HepG2 (cell line): ENCODE data around the gene C5AR2. TPM values are rescaled to one million over a fixed set of nuclear protein-coding genes. Genes with fewer than 3 reads are reported as not detected.

Experiments used
- CEBPG ChIP-seq: IDR thresholded peaks from 2 replicates; pipeline ENCODE4 v1.6.1; 2016
- FLYWCH1 ChIP-seq: sonication (generic); formaldehyde crosslinking; IDR thresholded peaks from 2 replicates; pipeline ENCODE4 v1.8.1; 2023; ENCODE audit warnings: mild to moderate bottlenecking, missing genetic modification reagents
- ISL2 ChIP-seq: sonication (generic); formaldehyde crosslinking; IDR thresholded peaks from 2 replicates; pipeline ENCODE4 v1.5.0; 2020; ENCODE audit warnings: missing genetic modification reagents
- MLLT10 ChIP-seq: sonication (generic); formaldehyde crosslinking; IDR thresholded peaks from 2 replicates; pipeline ENCODE4 v1.4.0; 2020; ENCODE audit warnings: missing genetic modification reagents
- MYNN ChIP-seq: sonication (generic); formaldehyde crosslinking; IDR thresholded peaks from 2 replicates; pipeline ENCODE4 v1.4.0; 2020; ENCODE audit warnings: mild to moderate bottlenecking, low read depth, missing genetic modification reagents
- TEAD2 ChIP-seq: sonication (generic); formaldehyde crosslinking; IDR thresholded peaks from 2 replicates; pipeline ENCODE4 v1.9.0; 2021; ENCODE audit warnings: missing genetic modification reagents
- XBP1 ChIP-seq: sonication (generic); formaldehyde crosslinking; IDR thresholded peaks from 2 replicates; pipeline ENCODE4 v1.5.0; 2020; ENCODE audit warnings: missing genetic modification reagents
- ZIK1 ChIP-seq: sonication (generic); formaldehyde crosslinking; IDR thresholded peaks from 2 replicates; pipeline ENCODE4 v1.5.0; 2020; ENCODE audit warnings: mild to moderate bottlenecking, low read depth, missing genetic modification reagents, borderline replicate concordance
- ZKSCAN8 ChIP-seq: IDR thresholded peaks from 2 replicates; pipeline ENCODE4 v1.6.1; 2016; ENCODE audit warnings: borderline replicate concordance, missing genetic modification reagents, missing compliant biosample characterization
- ZNF782 ChIP-seq: sonication (generic); formaldehyde crosslinking; IDR thresholded peaks from 2 replicates; pipeline ENCODE4 v1.4.0; 2020; ENCODE audit warnings: missing genetic modification reagents, mild to moderate bottlenecking, borderline replicate concordance
- ZNF883 ChIP-seq: sonication (generic); formaldehyde crosslinking; IDR thresholded peaks from 2 replicates; pipeline ENCODE4 v1.5.1; 2020; ENCODE audit warnings: mild to moderate bottlenecking, missing genetic modification reagents; ENCODE audit errors: not compliant biosample characterization
- polyA plus RNA-seq, 8 experiments: library from polyadenylated mRNA; depleted of rRNA in 3 of 8; stranded (reverse) in 7 of 8; unstranded in 1 of 8; fragments of >200 nt; fragmentation: Illumina TruSeq in 4 of 8; extraction: Trizol in 4 of 8; gene quantifications; 2 replicates each; pipeline versions ENCODE4 v1.2.1 to v1.2.3, GENCODE V29; 2011 to 2016; ENCODE audit warnings: low read depth in 4 of 8, missing spikeins in 1 of 8, mixed read lengths in 1 of 8; ENCODE audit not compliant: insufficient read depth in 1 of 8
- total RNA-seq, 5 experiments: library from RNA; depleted of rRNA; stranded (reverse); fragments of >200 nt; fragmentation: Illumina TruSeq; extraction: Trizol; gene quantifications; 2 replicates each; pipeline ENCODE4 v1.2.3, GENCODE V29; 2016; ENCODE audit warnings: low read depth in 1 of 5
- TF ChIP-seq, protein P1 (sequence below), 2 experiments: IDR thresholded peaks; 2 replicates each; pipeline ENCODE4 v1.6.1; 2011 to 2012; ENCODE audit warnings: low read length in 2 of 2, borderline replicate concordance in 1 of 2, low read depth in 1 of 2, mild to moderate bottlenecking in 1 of 2, moderate library complexity in 1 of 2
- TF ChIP-seq, protein P2 (sequence below): IDR thresholded peaks from 2 replicates; pipeline ENCODE4 v1.6.1; 2016; ENCODE audit warnings: missing biosample characterization, missing genetic modification reagents, low read depth
- TF ChIP-seq, protein P3 (sequence below): sonication (generic); formaldehyde crosslinking; IDR thresholded peaks from 2 replicates; pipeline ENCODE4 v1.4.0; 2020; ENCODE audit warnings: missing genetic modification reagents
- TF ChIP-seq, protein P4 (sequence below): sonication (generic); formaldehyde crosslinking; IDR thresholded peaks from 2 replicates; pipeline ENCODE4 v1.4.0; 2020; ENCODE audit warnings: missing genetic modification reagents, borderline replicate concordance
- TF ChIP-seq, protein P5 (sequence below): sonication (generic); formaldehyde crosslinking; IDR thresholded peaks from 2 replicates; pipeline ENCODE4 v1.5.1; 2020; ENCODE audit warnings: missing genetic modification reagents, mild to moderate bottlenecking, borderline replicate concordance
- TF ChIP-seq, protein P6 (sequence below): fragments of 450-650 bp; IDR thresholded peaks from 2 replicates; pipeline ENCODE4 v1.6.1; 2016

C5AR2 gene
- total and polyA plus RNA-seq, 2 of the 13 experiments (the other 11 are each of a cell fraction or from before 2014, with no cell fraction given) = 0.09 to 0.24 TPM

DNA sequence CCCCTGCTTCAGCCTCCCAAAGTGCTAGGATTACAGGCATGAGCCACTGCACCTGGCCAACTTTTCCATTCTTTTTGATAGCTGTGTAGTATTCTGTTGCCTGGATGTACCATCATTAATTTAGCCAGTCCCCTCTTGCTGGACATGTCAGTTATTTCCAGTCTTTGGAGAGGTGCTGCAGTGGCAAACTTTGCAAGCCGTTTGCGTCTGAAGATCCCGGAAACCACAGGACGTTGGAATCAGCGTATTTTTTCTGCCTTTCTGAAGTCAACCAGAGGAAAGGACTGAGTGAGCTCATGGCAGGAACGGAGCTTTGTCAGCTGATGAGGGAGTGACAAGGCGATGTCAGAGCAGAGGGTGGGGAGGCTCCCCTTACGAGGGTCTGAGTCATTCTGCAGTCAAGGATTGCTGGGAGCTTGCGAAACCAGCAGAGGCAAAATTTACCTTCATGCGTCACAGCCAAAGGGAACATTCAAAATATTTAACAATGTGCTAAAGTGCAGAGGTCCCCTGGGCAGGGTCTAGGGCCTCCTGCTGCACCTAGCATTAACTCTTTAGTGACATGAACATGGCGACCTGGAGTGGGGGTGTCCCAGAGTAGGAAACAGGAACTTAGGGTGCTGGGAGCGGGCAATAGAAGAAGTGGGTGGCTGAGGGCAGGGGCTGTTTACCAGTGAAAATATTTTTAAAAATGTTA lies 16.7 kb upstream of the C5AR2 start (continued):
- TF ChIP-seq ZIK1 (no peak; the same call in 1 of the 2 replicates), CEBPG (peak; percentile 98), ZNF782 (no peak; the same call in 1 of the 2 replicates), MYNN (CRISPR knock-in tag) (no peak), XBP1 (no peak), ISL2 (peak; percentile 65), MLLT10 (no peak), ZKSCAN8 (CRISPR knock-in tag) (peak; percentile 81), TEAD2 (CRISPR knock-in tag) (no peak), FLYWCH1 (CRISPR knock-in tag) (no peak), ZNF883 (CRISPR knock-in tag) (no peak)
- TF ChIP-seq, protein P1, sequence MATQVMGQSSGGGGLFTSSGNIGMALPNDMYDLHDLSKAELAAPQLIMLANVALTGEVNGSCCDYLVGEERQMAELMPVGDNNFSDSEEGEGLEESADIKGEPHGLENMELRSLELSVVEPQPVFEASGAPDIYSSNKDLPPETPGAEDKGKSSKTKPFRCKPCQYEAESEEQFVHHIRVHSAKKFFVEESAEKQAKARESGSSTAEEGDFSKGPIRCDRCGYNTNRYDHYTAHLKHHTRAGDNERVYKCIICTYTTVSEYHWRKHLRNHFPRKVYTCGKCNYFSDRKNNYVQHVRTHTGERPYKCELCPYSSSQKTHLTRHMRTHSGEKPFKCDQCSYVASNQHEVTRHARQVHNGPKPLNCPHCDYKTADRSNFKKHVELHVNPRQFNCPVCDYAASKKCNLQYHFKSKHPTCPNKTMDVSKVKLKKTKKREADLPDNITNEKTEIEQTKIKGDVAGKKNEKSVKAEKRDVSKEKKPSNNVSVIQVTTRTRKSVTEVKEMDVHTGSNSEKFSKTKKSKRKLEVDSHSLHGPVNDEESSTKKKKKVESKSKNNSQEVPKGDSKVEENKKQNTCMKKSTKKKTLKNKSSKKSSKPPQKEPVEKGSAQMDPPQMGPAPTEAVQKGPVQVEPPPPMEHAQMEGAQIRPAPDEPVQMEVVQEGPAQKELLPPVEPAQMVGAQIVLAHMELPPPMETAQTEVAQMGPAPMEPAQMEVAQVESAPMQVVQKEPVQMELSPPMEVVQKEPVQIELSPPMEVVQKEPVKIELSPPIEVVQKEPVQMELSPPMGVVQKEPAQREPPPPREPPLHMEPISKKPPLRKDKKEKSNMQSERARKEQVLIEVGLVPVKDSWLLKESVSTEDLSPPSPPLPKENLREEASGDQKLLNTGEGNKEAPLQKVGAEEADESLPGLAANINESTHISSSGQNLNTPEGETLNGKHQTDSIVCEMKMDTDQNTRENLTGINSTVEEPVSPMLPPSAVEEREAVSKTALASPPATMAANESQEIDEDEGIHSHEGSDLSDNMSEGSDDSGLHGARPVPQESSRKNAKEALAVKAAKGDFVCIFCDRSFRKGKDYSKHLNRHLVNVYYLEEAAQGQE (IDR thresholded peaks at IDR 0.05; ENCODE audit: borderline replicate concordance in 1 of 2, low read depth in 1 of 2, low read length in 2 of 2) = peak in 1 of 2 experiments; percentile 27; a peak in 2 of 4 replicates
- TF ChIP-seq, protein P2, sequence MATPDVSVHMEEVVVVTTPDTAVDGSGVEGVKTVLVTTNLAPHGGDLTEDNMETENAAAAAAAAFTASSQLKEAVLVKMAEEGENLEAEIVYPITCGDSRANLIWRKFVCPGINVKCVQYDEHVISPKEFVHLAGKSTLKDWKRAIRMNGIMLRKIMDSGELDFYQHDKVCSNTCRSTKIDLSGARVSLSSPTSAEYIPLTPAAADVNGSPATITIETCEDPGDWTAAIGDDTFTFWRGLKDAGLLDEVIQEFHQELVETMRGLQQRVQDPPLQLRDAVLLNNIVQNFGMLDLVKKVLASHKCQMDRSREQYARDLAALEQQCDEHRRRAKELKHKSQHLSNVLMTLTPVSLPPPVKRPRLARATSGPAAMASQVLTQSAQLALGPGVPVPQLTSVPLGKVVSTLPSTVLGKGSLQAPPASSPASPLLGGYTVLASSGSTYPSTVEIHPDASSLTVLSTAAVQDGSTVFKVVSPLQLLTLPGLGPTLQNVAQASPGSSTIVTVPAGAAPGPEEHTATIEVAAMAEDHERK (CRISPR knock-in tag) = no peak
- TF ChIP-seq, protein P3, sequence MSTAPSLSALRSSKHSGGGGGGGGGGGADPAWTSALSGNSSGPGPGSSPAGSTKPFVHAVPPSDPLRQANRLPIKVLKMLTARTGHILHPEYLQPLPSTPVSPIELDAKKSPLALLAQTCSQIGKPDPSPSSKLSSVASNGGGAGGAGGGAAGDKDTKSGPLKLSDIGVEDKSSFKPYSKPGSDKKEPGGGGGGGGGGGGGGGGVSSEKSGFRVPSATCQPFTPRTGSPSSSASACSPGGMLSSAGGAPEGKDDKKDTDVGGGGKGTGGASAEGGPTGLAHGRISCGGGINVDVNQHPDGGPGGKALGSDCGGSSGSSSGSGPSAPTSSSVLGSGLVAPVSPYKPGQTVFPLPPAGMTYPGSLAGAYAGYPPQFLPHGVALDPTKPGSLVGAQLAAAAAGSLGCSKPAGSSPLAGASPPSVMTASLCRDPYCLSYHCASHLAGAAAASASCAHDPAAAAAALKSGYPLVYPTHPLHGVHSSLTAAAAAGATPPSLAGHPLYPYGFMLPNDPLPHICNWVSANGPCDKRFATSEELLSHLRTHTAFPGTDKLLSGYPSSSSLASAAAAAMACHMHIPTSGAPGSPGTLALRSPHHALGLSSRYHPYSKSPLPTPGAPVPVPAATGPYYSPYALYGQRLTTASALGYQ (CRISPR knock-in tag) = peak; percentile 83
- TF ChIP-seq, protein P4, sequence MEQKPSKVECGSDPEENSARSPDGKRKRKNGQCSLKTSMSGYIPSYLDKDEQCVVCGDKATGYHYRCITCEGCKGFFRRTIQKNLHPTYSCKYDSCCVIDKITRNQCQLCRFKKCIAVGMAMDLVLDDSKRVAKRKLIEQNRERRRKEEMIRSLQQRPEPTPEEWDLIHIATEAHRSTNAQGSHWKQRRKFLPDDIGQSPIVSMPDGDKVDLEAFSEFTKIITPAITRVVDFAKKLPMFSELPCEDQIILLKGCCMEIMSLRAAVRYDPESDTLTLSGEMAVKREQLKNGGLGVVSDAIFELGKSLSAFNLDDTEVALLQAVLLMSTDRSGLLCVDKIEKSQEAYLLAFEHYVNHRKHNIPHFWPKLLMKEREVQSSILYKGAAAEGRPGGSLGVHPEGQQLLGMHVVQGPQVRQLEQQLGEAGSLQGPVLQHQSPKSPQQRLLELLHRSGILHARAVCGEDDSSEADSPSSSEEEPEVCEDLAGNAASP = peak; percentile 50; the same call in 1 of the 2 replicates
- TF ChIP-seq, protein P5, sequence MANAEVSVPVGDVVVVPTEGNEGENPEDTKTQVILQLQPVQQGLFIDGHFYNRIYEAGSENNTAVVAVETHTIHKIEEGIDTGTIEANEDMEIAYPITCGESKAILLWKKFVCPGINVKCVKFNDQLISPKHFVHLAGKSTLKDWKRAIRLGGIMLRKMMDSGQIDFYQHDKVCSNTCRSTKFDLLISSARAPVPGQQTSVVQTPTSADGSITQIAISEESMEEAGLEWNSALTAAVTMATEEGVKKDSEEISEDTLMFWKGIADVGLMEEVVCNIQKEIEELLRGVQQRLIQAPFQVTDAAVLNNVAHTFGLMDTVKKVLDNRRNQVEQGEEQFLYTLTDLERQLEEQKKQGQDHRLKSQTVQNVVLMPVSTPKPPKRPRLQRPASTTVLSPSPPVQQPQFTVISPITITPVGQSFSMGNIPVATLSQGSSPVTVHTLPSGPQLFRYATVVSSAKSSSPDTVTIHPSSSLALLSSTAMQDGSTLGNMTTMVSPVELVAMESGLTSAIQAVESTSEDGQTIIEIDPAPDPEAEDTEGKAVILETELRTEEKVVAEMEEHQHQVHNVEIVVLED (CRISPR knock-in tag) = no peak
- TF ChIP-seq, protein P6, sequence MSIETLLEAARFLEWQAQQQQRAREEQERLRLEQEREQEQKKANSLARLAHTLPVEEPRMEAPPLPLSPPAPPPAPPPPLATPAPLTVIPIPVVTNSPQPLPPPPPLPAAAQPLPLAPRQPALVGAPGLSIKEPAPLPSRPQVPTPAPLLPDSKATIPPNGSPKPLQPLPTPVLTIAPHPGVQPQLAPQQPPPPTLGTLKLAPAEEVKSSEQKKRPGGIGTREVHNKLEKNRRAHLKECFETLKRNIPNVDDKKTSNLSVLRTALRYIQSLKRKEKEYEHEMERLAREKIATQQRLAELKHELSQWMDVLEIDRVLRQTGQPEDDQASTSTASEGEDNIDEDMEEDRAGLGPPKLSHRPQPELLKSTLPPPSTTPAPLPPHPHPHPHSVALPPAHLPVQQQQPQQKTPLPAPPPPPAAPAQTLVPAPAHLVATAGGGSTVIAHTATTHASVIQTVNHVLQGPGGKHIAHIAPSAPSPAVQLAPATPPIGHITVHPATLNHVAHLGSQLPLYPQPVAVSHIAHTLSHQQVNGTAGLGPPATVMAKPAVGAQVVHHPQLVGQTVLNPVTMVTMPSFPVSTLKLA = 0 out of 2 replicates have a peak, but pooled peaks have one; percentile 3
